ENCODE results near the gene TMPRSS12.
"Not testable (repeated sequence)": the region's sequence is repeated elsewhere in the genome, so short reads cannot be mapped to it uniquely, and the experiment has no call there.

TMPRSS12 gene

GRCh38 chr12:50859621-50860310 is 17.0 kb downstream of the TMPRSS12 start:
- DNase-seq = no peak

GRCh38 chr12:50862316-50862715 is 19.6 kb downstream of the TMPRSS12 start:
- DNase-seq = no peak

- DNase-seq = no peak
These were observed 22.5 kb downstream of the TMPRSS12 start for GRCh38 chr12:50865266-50865665.

- DNase-seq = not testable (repeated sequence)
These were observed 26.2 kb downstream of the TMPRSS12 start for GRCh38 chr12:50868881-50869280.

GRCh38 chr12:50882563-50882962 is 39.8 kb downstream of the TMPRSS12 start:
- no peak for DNase-seq

GRCh38 chr12:50887191-50887590 is 44.5 kb downstream of the TMPRSS12 start:
- DNase-seq = no peak

- DNase-seq = no peak
These were observed 45.9 kb downstream of the TMPRSS12 start for GRCh38 chr12:50888666-50889065.

- no peak for DNase-seq
These were observed 51.5 kb downstream of the TMPRSS12 start for GRCh38 chr12:50894241-50894640.

- DNase-seq = no peak
These were observed 59.0 kb downstream of the TMPRSS12 start for GRCh38 chr12:50901685-50902113.

GRCh38 chr12:50908479-50908878 is 65.8 kb downstream of the TMPRSS12 start:
- not testable (repeated sequence) for DNase-seq

- not testable (repeated sequence) for DNase-seq
These were observed 69.6 kb downstream of the TMPRSS12 start for GRCh38 chr12:50912361-50912760.

GRCh38 chr12:50913224-50913623 is 70.5 kb downstream of the TMPRSS12 start:
- no peak for DNase-seq

GRCh38 chr12:50914872-50915484 is 72.3 kb downstream of the TMPRSS12 start:
- no peak for DNase-seq

GRCh38 chr12:50916292-50916691 is 73.6 kb downstream of the TMPRSS12 start:
- no peak for DNase-seq

- no peak for DNase-seq
These were observed 76.0 kb downstream of the TMPRSS12 start for GRCh38 chr12:50918584-50919316.

GRCh38 chr12:50922820-50923219 is 80.1 kb downstream of the TMPRSS12 start:
- DNase-seq = no peak

- DNase-seq = no peak
These were observed 80.8 kb downstream of the TMPRSS12 start for GRCh38 chr12:50923361-50924130.

- DNase-seq = no peak
These were observed 81.4 kb downstream of the TMPRSS12 start for GRCh38 chr12:50924131-50924438.

- DNase-seq = peak; percentile 96 to 97
These were observed 82.0 kb downstream of the TMPRSS12 start for GRCh38 chr12:50924439-50925341.

GRCh38 chr12:50925342-50925651 is 82.6 kb downstream of the TMPRSS12 start:
- peak in 1 of 2 experiments; percentile 20 for DNase-seq

- no peak for DNase-seq
These were observed 83.2 kb downstream of the TMPRSS12 start for GRCh38 chr12:50925920-50926319.

GRCh38 chr12:50926415-50926814 is 83.7 kb downstream of the TMPRSS12 start:
- no peak for DNase-seq

Measured in NCI-H446 (cell line).